Activated CD8-positive, alpha-beta T cell treated with anti-CD3 and anti-CD28 coated beads for 36 hours (primary cell): ENCODE data around the gene BUB3. TPM values are rescaled to one million over a fixed set of nuclear protein-coding genes. Genes with fewer than 3 reads are reported as not detected.

Source experiments
- ATAC-seq: fragments of 200-7000 bp; cut with Tn5 transposase; one replicate; pipeline ENCODE4 v1.10.0; 2021; ENCODE audit warnings: mild to moderate bottlenecking, moderate library complexity
- CTCF ChIA-PET: fragments of 350-600 bp; sonication (Branson Sonifier 250); formaldehyde crosslinking; loops from one replicate; lab custom pipeline; 2021; ENCODE audit warnings: antibody characterized with exemption; lab: Charles Lee
- POLR2A ChIA-PET: fragments of 350-600 bp; sonication (Branson Sonifier 250); formaldehyde crosslinking; loops from one replicate; lab custom pipeline; 2021; ENCODE audit warnings: antibody characterized with exemption; lab: Charles Lee
- DNase-seq: peaks from one replicate; pipeline ENCODE4 v3.0.0-alpha.2; 2020
- H3K27ac Mint-ChIP-seq: one replicate; pipeline ENCODE4 v1.8.0; 2021; ENCODE audit warnings: mild to moderate bottlenecking, mixed read lengths
- H3K27me3 Mint-ChIP-seq: one replicate; pipeline ENCODE4 v1.8.0; 2021; ENCODE audit warnings: mixed read lengths
- H3K36me3 Mint-ChIP-seq: one replicate; pipeline ENCODE4 v1.8.0; 2021; ENCODE audit warnings: low read depth, mixed read lengths
- H3K4me1 Mint-ChIP-seq: one replicate; pipeline ENCODE4 v1.8.0; 2021; ENCODE audit warnings: low read depth, mixed read lengths
- H3K4me3 Mint-ChIP-seq: one replicate; pipeline ENCODE4 v1.8.0; 2021; ENCODE audit warnings: mild to moderate bottlenecking, moderate library complexity, mixed read lengths
- H3K9me3 Mint-ChIP-seq: one replicate; pipeline ENCODE4 v1.8.0; 2021; ENCODE audit warnings: mixed read lengths
- CTCF ChIP-seq: fragments of 200-600 bp; IDR thresholded peaks from one replicate; pipeline ENCODE4 v1.8.0; 2022; ENCODE audit warnings: antibody characterized with exemption, mild to moderate bottlenecking
- intact Hi-C: fragments of 100-400 bp; cut with micrococcal nuclease; formaldehyde crosslinking; loops from one replicate; pipeline ENCODE4 v1.10.0; 2022
- total RNA-seq, 2 experiments: library from RNA; stranded (reverse); gene quantifications; one replicate each; pipeline ENCODE4 v1.2.3, GENCODE V29; 2021

The BUB3 gene
- total RNA-seq, 2 experiments from 2014 or later: 256 to 273 TPM

GRCh38 chr10:123136806-123137642, 17.2 kb upstream of the BUB3 start:
- DNase-seq: peak; percentile 56
- H3K27me3 Mint-ChIP-seq: peaks cover 80% of the 10 kb centered on the region
- ATAC-seq: peak; percentile 29
- intact Hi-C loops: no loop called here
- ChIA-PET POLR2A (interaction anchor here (1.0 kb wide), 2 partner anchors 14 to 26 kb away, joined by 3 to 6 read pairs; no protein-coding TSS in a partner anchor), CTCF (no interaction called here)
- no peaks in the 10 kb centered on the region for H3K36me3 Mint-ChIP-seq
- H3K27ac Mint-ChIP-seq: no peak overlapping the region
- no peaks in the 10 kb centered on the region for H3K9me3 Mint-ChIP-seq
- TF ChIP-seq CTCF: no peak
- H3K4me1 Mint-ChIP-seq: peaks cover 43% of the 10 kb centered on the region
- peak overlapping the region; percentile 70 for H3K4me3 Mint-ChIP-seq

GRCh38 chr10:123139165-123139520, 15.1 kb upstream of the BUB3 start:
- ChIA-PET POLR2A (interaction anchor here (1.0 to 1.2 kb wide), 2 partner anchors 13 to 15 kb away, joined by 3 read pairs; partner anchors contain the start of gene BUB3), CTCF (interaction anchor here (4.1 kb wide), 1 partner anchor 10 kb away, joined by 24 read pairs; the partner anchor contains the start of gene HMX2)
- Mint-ChIP-seq H3K4me1 (peaks cover 43% of the 10 kb centered on the region), H3K27me3 (peaks cover 79% of the 10 kb centered on the region), H3K36me3 (no peaks in the 10 kb centered on the region), H3K27ac (no peak overlapping the region), H3K4me3 (no peak overlapping the region), H3K9me3 (no peaks in the 10 kb centered on the region)
- intact Hi-C loops: no loop called here
- no peak for DNase-seq
- no peak for TF ChIP-seq CTCF
- no peak for ATAC-seq

- H3K9me3 Mint-ChIP-seq: no peaks in the 10 kb centered on the region
- H3K4me1 Mint-ChIP-seq: peaks cover 44% of the 10 kb centered on the region
- H3K36me3 Mint-ChIP-seq: no peaks in the 10 kb centered on the region
- ChIA-PET POLR2A (interaction anchor here (1.0 to 1.3 kb wide), 3 partner anchors 10 to 14 kb away, joined by 3 to 8 read pairs (median 3); partner anchors contain the start of gene BUB3), CTCF (interaction anchor here (4.1 kb wide), 1 partner anchor 10 kb away, joined by 24 read pairs; the partner anchor contains the start of gene HMX2)
- no peak overlapping the region for H3K4me3 Mint-ChIP-seq
- no peak for ATAC-seq
- no peak for TF ChIP-seq CTCF
- peak; percentile 15 for DNase-seq
- H3K27me3 Mint-ChIP-seq: peaks cover 79% of the 10 kb centered on the region
- no peak overlapping the region for H3K27ac Mint-ChIP-seq
- intact Hi-C loops: loop anchor here (5.0 kb wide), 1 partner anchor 243 kb away; no protein-coding TSS in a partner anchor
These were observed 14.6 kb upstream of the BUB3 start for GRCh38 chr10:123139521-123140163.

- ChIA-PET POLR2A (interaction anchor here (1.2 to 1.3 kb wide), 2 partner anchors 10 to 14 kb away, joined by 3 to 8 read pairs; partner anchors contain the start of gene BUB3), CTCF (interaction anchor here (4.1 kb wide), 1 partner anchor 9 kb away, joined by 24 read pairs; the partner anchor contains the start of gene HMX2)
- Mint-ChIP-seq H3K36me3 (no peaks in the 10 kb centered on the region), H3K27ac (no peak overlapping the region), H3K4me1 (peaks cover 51% of the 10 kb centered on the region), H3K4me3 (peak overlapping the region; percentile 13), H3K27me3 (peaks cover 83% of the 10 kb centered on the region), H3K9me3 (no peaks in the 10 kb centered on the region)
- peak; percentile 36 for DNase-seq
- TF ChIP-seq CTCF: no peak
- intact Hi-C loops: loop anchor here (5.0 kb wide), 1 partner anchor 242 kb away; no protein-coding TSS in a partner anchor
- ATAC-seq: no peak
These were observed 13.8 kb upstream of the BUB3 start for GRCh38 chr10:123140164-123140982.
